Sigmoid colon (tissue), 7 donors: Measurements from ENCODE around the gene CAMTA1. TPM values are rescaled to one million over a fixed set of nuclear protein-coding genes. Genes with fewer than 3 reads are reported as not detected.

Experiments
- DNase-seq: peaks from one replicate; pipeline ENCODE4 v3.0.0-alpha.2; 2019
- H3K27ac ChIP-seq, 4 donors: fragments of 200-600 bp; sonication (generic); one replicate each; pipeline ENCODE4 v1.5.1; 2016 to 2019; ENCODE audit warnings: mild to moderate bottlenecking in 1 of 4
- H3K27me3 ChIP-seq, 3 donors: fragments of 200-600 bp; sonication (generic); one replicate each; pipeline ENCODE4 v1.5.1; 2019; ENCODE audit warnings: mild to moderate bottlenecking in 1 of 3
- H3K36me3 ChIP-seq, 4 donors: fragments of 200-600 bp; sonication (generic); one replicate each; pipeline ENCODE4 v1.5.1; 2016 to 2019
- H3K4me1 ChIP-seq, 4 donors: fragments of 200-600 bp; sonication (generic); one replicate each; pipeline ENCODE4 v1.5.1; 2017 to 2019
- H3K4me3 ChIP-seq, 4 donors: fragments of 200-600 bp; sonication (generic); one replicate each; pipeline ENCODE4 v1.5.1; 2017 to 2019; ENCODE audit warnings: mild to moderate bottlenecking in 2 of 4, moderate library complexity in 1 of 4
- H3K9me3 ChIP-seq, 4 donors: fragments of 200-600 bp in 3 of 4; sonication (generic) in 3 of 4; one replicate each; pipeline versions ENCODE4 v1.5.1 to v1.6.1; 2013 to 2019
- CTCF ChIP-seq, 4 experiments: fragments of 450-650 bp in 3 of 4; fragments of 200-600 bp in 1 of 4; IDR thresholded peaks; one replicate each; pipeline ENCODE4 v1.5.1; 2016 to 2019; ENCODE audit warnings: antibody characterized with exemption in 4 of 4, mild to moderate bottlenecking in 3 of 4, moderate library complexity in 2 of 4
- EP300 ChIP-seq, 4 donors: sonication (generic); formaldehyde crosslinking; IDR thresholded peaks; one replicate each; pipeline ENCODE4 v1.6.1; 2017; ENCODE audit warnings: antibody characterized with exemption in 4 of 4
- POLR2A ChIP-seq, 2 donors: fragments of 450-650 bp; IDR thresholded peaks; one replicate each; pipeline ENCODE4 v1.6.1; 2016; ENCODE audit warnings: antibody characterized with exemption in 2 of 2, mild to moderate bottlenecking in 2 of 2, moderate library complexity in 2 of 2
- POLR2AphosphoS5 ChIP-seq, 4 donors: sonication (generic); formaldehyde crosslinking; IDR thresholded peaks; one replicate each; pipeline ENCODE4 v1.6.1; 2017; ENCODE audit warnings: antibody characterized with exemption in 4 of 4
- WGBS, 2 donors: extraction: QIAGEN DNeasy Blood & Tissue Kit; methylation state at CpG; one replicate each; pipeline ENCODE4 v1.1.7; 2013; 5-methylcytosine and 5-hydroxymethylcytosine counted together
- intact Hi-C: fragments of 100-400 bp; cut with DNase I; formaldehyde crosslinking; loops from one replicate; pipeline ENCODE4 v1.15.1; 2023
- polyA plus RNA-seq, 3 donors: library from polyadenylated mRNA; stranded (reverse); fragments of 200-250 nt; gene quantifications; one replicate each; pipeline ENCODE4 v1.2.3, GENCODE V29; 2013
- total RNA-seq, 4 donors: library from RNA; depleted of rRNA; stranded (reverse); fragments of >200 nt; gene quantifications; one replicate each; pipeline ENCODE4 v1.1.0, GENCODE V29; 2016
- donor health status: healthy with polysubstance abuse.
- donor health status: Bipolar disorder and iron deficiency.
- donor health status: healthy.

Gene CAMTA1
- total and polyA plus RNA-seq, 7 donors, result 97.9 to 196 (median 177) TPM

GRCh38 chr1:7777591-7777990 is 992.3 kb downstream of the CAMTA1 start:
- WGBS, 2 donors, result 84 to 85% methylated on average over 3 of the region's 3 CpGs
- no peak for DNase-seq
- H3K27ac ChIP-seq, result no peak overlapping the region
- H3K36me3 ChIP-seq, result peaks cover 0 to 83% (median 20%) of the 10 kb centered on the region in 4 donors
- no peak overlapping the region for H3K4me3 ChIP-seq
- peaks cover 0 to 16% (median 7%) of the 10 kb centered on the region in 4 donors for H3K4me1 ChIP-seq
- no peak for TF ChIP-seq POLR2AphosphoS5 (IDR thresholded peaks at IDR 0.05)
- no peak for TF ChIP-seq POLR2A (IDR thresholded peaks at IDR 0.05)
- TF ChIP-seq CTCF (IDR thresholded peaks at IDR 0.05), result no peak
- TF ChIP-seq EP300 (IDR thresholded peaks at IDR 0.05), result no peak
- no peaks in the 10 kb centered on the region for H3K9me3 ChIP-seq
- intact Hi-C loops, result no loop called here
- H3K27me3 ChIP-seq, result no peaks in the 10 kb centered on the region

GRCh38 chr1:7778133-7778628 is 992.9 kb downstream of the CAMTA1 start:
- Histone ChIP-seq H3K4me1 (peaks cover 0 to 16% (median 7%) of the 10 kb centered on the region in 4 donors), H3K4me3 (no peak overlapping the region), H3K9me3 (no peaks in the 10 kb centered on the region), H3K27ac (no peak overlapping the region), H3K27me3 (no peaks in the 10 kb centered on the region), H3K36me3 (peaks cover 0 to 79% (median 20%) of the 10 kb centered on the region in 4 donors)
- WGBS, 2 donors, result 74 to 85% methylated on average over 4 of the region's 4 CpGs
- TF ChIP-seq POLR2AphosphoS5 (IDR thresholded peaks at IDR 0.05), result no peak
- TF ChIP-seq POLR2A (IDR thresholded peaks at IDR 0.05), result no peak
- TF ChIP-seq CTCF (IDR thresholded peaks at IDR 0.05), result no peak
- no peak for TF ChIP-seq EP300 (IDR thresholded peaks at IDR 0.05)
- no peak for DNase-seq
- intact Hi-C loops, result no loop called here

- WGBS, 2 donors, result 88 to 91% methylated on average over 9 of the region's 9 CpGs
- TF ChIP-seq POLR2AphosphoS5 (IDR thresholded peaks at IDR 0.05) (no peak), POLR2A (IDR thresholded peaks at IDR 0.05) (no peak), CTCF (IDR thresholded peaks at IDR 0.05) (no peak), EP300 (IDR thresholded peaks at IDR 0.05) (no peak)
- no peaks in the 10 kb centered on the region for H3K27me3 ChIP-seq
- DNase-seq, result no peak
- H3K27ac ChIP-seq, result no peak overlapping the region
- no peak overlapping the region for H3K4me3 ChIP-seq
- peaks cover 0 to 27% (median 22%) of the 10 kb centered on the region in 4 donors for H3K4me1 ChIP-seq
- peaks cover 0 to 63% (median 18%) of the 10 kb centered on the region in 4 donors for H3K36me3 ChIP-seq
- H3K9me3 ChIP-seq, result no peaks in the 10 kb centered on the region
- intact Hi-C loops, result no loop called here
These were observed 995.7 kb downstream of the CAMTA1 start for GRCh38 chr1:7780976-7781375.

GRCh38 chr1:7781501-7781900 is 996.2 kb downstream of the CAMTA1 start:
- Histone ChIP-seq H3K36me3 (peaks cover 0 to 60% (median 18%) of the 10 kb centered on the region in 4 donors), H3K4me1 (peaks cover 0 to 32% (median 28%) of the 10 kb centered on the region in 4 donors), H3K27me3 (no peaks in the 10 kb centered on the region), H3K9me3 (no peaks in the 10 kb centered on the region), H3K27ac (peak overlapping the region in 1 of 4 donors; percentile 99), H3K4me3 (no peak overlapping the region)
- TF ChIP-seq EP300 (IDR thresholded peaks at IDR 0.05), result no peak
- TF ChIP-seq POLR2AphosphoS5 (IDR thresholded peaks at IDR 0.05), result no peak
- TF ChIP-seq POLR2A (IDR thresholded peaks at IDR 0.05), result no peak
- no peak for TF ChIP-seq CTCF (IDR thresholded peaks at IDR 0.05)
- 47 to 67% methylated on average over 7 of the region's 7 CpGs for WGBS, 2 donors
- intact Hi-C loops, result no loop called here
- no peak for DNase-seq
